CD14-positive monocyte (primary cell): ENCODE measurements around the gene ACTL7A. TPM values are rescaled to one million over a fixed set of nuclear protein-coding genes. Genes with fewer than 3 reads are reported as not detected.
"Not testable (repeated sequence)": the region's sequence is repeated elsewhere in the genome, so short reads cannot be mapped to it uniquely, and the experiment has no call there.

Experiments used
- DNase-seq, 3 donors: peaks; one replicate each; pipeline ENCODE4 v3.0.0-alpha.2; 2011 to 2022
- H2AFZ ChIP-seq: 2 replicates; pipeline ENCODE4 v1.6.0; 2012; ENCODE audit warnings: mild to moderate bottlenecking, low read depth, low read length, inconsistent platforms; ENCODE audit not compliant: insufficient read depth, poor library complexity, severe bottlenecking
- H3K27ac ChIP-seq, 2 donors: 1 replicate in 1 of 2; 2 replicates in 1 of 2; pipeline ENCODE4 v1.5.1; 2012 to 2013; ENCODE audit warnings: low read length in 2 of 2, control low read depth in 1 of 2, inconsistent platforms in 1 of 2, low read depth in 1 of 2, mild to moderate bottlenecking in 1 of 2
- H3K27me3 ChIP-seq, 2 donors: one replicate each; pipeline versions ENCODE4 v1.6.0 to v1.6.1; 2011 to 2013; ENCODE audit warnings: low read length in 2 of 2; ENCODE audit not compliant: control insufficient read depth in 2 of 2, insufficient read depth in 2 of 2
- H3K36me3 ChIP-seq, 2 donors: replicated peaks in 1 of 2; 1 replicate in 1 of 2; 2 replicates in 1 of 2; pipeline versions ENCODE4 v1.5.1 to v1.6.1; 2012 to 2013; ENCODE audit warnings: low read length in 2 of 2, control low read depth in 1 of 2, inconsistent platforms in 1 of 2, mild to moderate bottlenecking in 1 of 2; ENCODE audit not compliant: insufficient read depth in 2 of 2, control insufficient read depth in 1 of 2
- H3K4me1 ChIP-seq, 2 donors: 1 replicate in 1 of 2; 2 replicates in 1 of 2; pipeline versions ENCODE4 v1.5.1 to v1.6.1; 2012 to 2013; ENCODE audit warnings: low read length in 2 of 2, control low read depth in 1 of 2, inconsistent platforms in 1 of 2, mild to moderate bottlenecking in 1 of 2, moderate library complexity in 1 of 2; ENCODE audit not compliant: insufficient read depth in 2 of 2, control insufficient read depth in 1 of 2
- H3K4me2 ChIP-seq: replicated peaks from 2 replicates; pipeline ENCODE3; 2012; ENCODE audit warnings: low read length, moderate library complexity, mild to moderate bottlenecking; ENCODE audit not compliant: poor library complexity, severe bottlenecking; ENCODE audit errors: extremely low read depth
- H3K4me3 ChIP-seq, 3 experiments: fragments of 200-600 bp in 1 of 3; sonication (generic) in 1 of 3; replicated peaks in 1 of 3; 1 replicate in 2 of 3; 2 replicates in 1 of 3; pipeline ENCODE4 v1.5.1; 2011 to 2013; ENCODE audit warnings: low read length in 3 of 3, mild to moderate bottlenecking in 3 of 3, control low read depth in 2 of 3, low read depth in 2 of 3, inconsistent platforms in 1 of 3, moderate library complexity in 1 of 3
- H3K79me2 ChIP-seq: 2 replicates; pipeline ENCODE4 v1.6.0; 2012; ENCODE audit warnings: mild to moderate bottlenecking, control low read depth, inconsistent platforms, low read length, moderate library complexity; ENCODE audit not compliant: insufficient read depth
- H3K9ac ChIP-seq: 2 replicates; pipeline ENCODE4 v1.6.0; 2017; ENCODE audit warnings: low read length, mild to moderate bottlenecking; ENCODE audit not compliant: insufficient read depth, poor library complexity, severe bottlenecking
- H3K9me3 ChIP-seq, 2 donors: replicated peaks in 1 of 2; 1 replicate in 1 of 2; 2 replicates in 1 of 2; pipeline versions ENCODE4 v1.5.1 to v1.6.1; 2012 to 2013; ENCODE audit warnings: low read length in 2 of 2, control low read depth in 1 of 2; ENCODE audit not compliant: control insufficient read depth in 1 of 2, insufficient read depth in 1 of 2
- H4K20me1 ChIP-seq: 2 replicates; pipeline ENCODE4 v1.6.0; 2012; ENCODE audit warnings: mild to moderate bottlenecking, low read length, control low read depth, moderate library complexity; ENCODE audit not compliant: insufficient read depth
- H3K27ac Mint-ChIP-seq, 7 donors: one replicate each; pipeline ENCODE4 v1.8.0; 2020; ENCODE audit warnings: mild to moderate bottlenecking in 7 of 7, mixed read lengths in 7 of 7, moderate library complexity in 6 of 7, inconsistent platforms in 2 of 7
- H3K27me3 Mint-ChIP-seq, 3 donors: one replicate each; pipeline ENCODE4 v1.8.0; 2021 to 2022; ENCODE audit warnings: low read depth in 3 of 3, mild to moderate bottlenecking in 3 of 3, mixed read lengths in 3 of 3, moderate library complexity in 3 of 3, inconsistent platforms in 1 of 3
- H3K36me3 Mint-ChIP-seq, 2 donors: one replicate each; pipeline ENCODE4 v1.8.0; 2020; ENCODE audit warnings: mixed read lengths in 2 of 2, inconsistent platforms in 1 of 2, mild to moderate bottlenecking in 1 of 2
- H3K4me1 Mint-ChIP-seq: one replicate; pipeline ENCODE4 v1.8.0; 2020; ENCODE audit warnings: mild to moderate bottlenecking, mixed read lengths
- H3K4me3 Mint-ChIP-seq, 2 donors: one replicate each; pipeline ENCODE4 v1.8.0; 2020; ENCODE audit warnings: mild to moderate bottlenecking in 2 of 2, mixed read lengths in 2 of 2, moderate library complexity in 1 of 2
- H3K9me3 Mint-ChIP-seq, 7 donors: one replicate each; pipeline ENCODE4 v1.8.0; 2020 to 2022; ENCODE audit warnings: mixed read lengths in 7 of 7, mild to moderate bottlenecking in 6 of 7, moderate library complexity in 6 of 7, inconsistent platforms in 2 of 7
- WGBS: methylation state at CpG from one replicate; pipeline ENCODE4 v1.1.5; 2013; ENCODE audit warnings: missing lambda C conversion rate; ENCODE audit not compliant: insufficient coverage; 5-methylcytosine and 5-hydroxymethylcytosine counted together
- intact Hi-C, 2 donors: fragments of 100-400 bp; cut with micrococcal nuclease; formaldehyde crosslinking; loops; one replicate each; pipeline versions ENCODE4 v1.15.0 to v1.15.1; 2023
- polyA plus RNA-seq, 3 donors: library from polyadenylated mRNA; depleted of rRNA in 1 of 3; unstranded in 2 of 3; stranded (reverse) in 1 of 3; fragments of 300-500 nt in 2 of 3; fragments of >200 nt in 1 of 3; fragmentation: Illumina TruSeq in 2 of 3; gene quantifications; 1 replicate in 2 of 3; 2 replicates in 1 of 3; pipeline ENCODE4 v1.2.3, GENCODE V29; 2012 to 2021
- TF ChIP-seq, protein P1 (sequence below): fragments of 200-600 bp; IDR thresholded peaks from one replicate; pipeline ENCODE4 v1.8.0; 2022; ENCODE audit warnings: antibody characterized with exemption, mild to moderate bottlenecking

The ACTL7A gene
- polyA plus RNA-seq, 3 donors: not detected

DNA sequence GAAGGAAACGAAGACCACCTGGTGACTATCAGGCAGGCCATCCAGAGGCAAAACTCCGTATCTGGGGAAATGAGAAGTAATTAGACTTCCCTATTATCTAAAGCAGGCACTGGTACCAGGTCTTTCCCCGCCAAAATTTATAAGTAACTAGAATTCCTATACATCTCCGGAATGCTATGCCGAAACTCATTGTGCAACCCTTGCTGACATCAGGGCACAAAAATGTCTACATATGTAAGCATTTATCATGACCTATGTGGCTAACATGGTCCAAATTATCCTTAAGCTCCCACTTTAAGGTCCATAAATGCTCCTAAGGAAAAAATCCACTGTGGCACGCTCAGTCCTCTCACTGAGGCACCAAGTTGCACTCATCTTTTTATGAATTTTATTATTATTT is 24.0 kb upstream of the ACTL7A start:
- Histone ChIP-seq H3K4me3 (no peak overlapping the region), H4K20me1 (no peaks in the 10 kb centered on the region), H3K9me3 (no peaks in the 10 kb centered on the region), H3K79me2 (no peaks in the 10 kb centered on the region), H3K27ac (no peak overlapping the region), H3K9ac (no peak overlapping the region), H3K4me1 (peaks cover 34 to 44% of the 10 kb centered on the region in 2 donors), H2AFZ (no peak overlapping the region), H3K27me3 (no peaks in the 10 kb centered on the region), H3K4me2 (no peak overlapping the region), H3K36me3 (no peaks in the 10 kb centered on the region)
- Mint-ChIP-seq H3K9me3 (peaks cover 0 to 4% (median 0%) of the 10 kb centered on the region in 7 donors), H3K36me3 (no peaks in the 10 kb centered on the region), H3K4me3 (no peak overlapping the region), H3K27ac (no peak overlapping the region), H3K27me3 (peaks cover 0 to 3% (median 1%) of the 10 kb centered on the region in 3 donors), H3K4me1 (peaks cover 36% of the 10 kb centered on the region)
- no peak for DNase-seq
- intact Hi-C loops: no loop called here
- 95% methylated on average over 2 of the region's 6 CpGs for WGBS
- TF ChIP-seq, protein P1, sequence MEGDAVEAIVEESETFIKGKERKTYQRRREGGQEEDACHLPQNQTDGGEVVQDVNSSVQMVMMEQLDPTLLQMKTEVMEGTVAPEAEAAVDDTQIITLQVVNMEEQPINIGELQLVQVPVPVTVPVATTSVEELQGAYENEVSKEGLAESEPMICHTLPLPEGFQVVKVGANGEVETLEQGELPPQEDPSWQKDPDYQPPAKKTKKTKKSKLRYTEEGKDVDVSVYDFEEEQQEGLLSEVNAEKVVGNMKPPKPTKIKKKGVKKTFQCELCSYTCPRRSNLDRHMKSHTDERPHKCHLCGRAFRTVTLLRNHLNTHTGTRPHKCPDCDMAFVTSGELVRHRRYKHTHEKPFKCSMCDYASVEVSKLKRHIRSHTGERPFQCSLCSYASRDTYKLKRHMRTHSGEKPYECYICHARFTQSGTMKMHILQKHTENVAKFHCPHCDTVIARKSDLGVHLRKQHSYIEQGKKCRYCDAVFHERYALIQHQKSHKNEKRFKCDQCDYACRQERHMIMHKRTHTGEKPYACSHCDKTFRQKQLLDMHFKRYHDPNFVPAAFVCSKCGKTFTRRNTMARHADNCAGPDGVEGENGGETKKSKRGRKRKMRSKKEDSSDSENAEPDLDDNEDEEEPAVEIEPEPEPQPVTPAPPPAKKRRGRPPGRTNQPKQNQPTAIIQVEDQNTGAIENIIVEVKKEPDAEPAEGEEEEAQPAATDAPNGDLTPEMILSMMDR: no peak

DNA sequence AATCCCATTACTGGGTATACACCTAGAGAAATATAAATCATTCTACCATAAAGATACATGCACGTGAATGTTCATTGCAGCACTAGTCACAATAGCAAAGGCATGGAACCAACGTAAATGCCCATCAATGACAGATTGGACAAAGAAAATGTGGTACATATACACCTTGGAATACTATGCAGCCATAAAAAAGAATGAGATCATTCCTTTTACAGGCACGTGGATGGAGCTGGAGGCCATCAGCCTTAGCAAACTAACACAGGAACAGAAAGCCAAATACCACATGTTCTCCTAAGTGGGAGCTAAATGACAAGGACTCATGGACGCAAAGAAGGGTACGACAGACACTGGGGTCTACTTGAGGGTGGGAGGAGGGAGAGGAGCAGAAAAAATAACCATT is 22.5 kb upstream of the ACTL7A start:
- H3K27me3 ChIP-seq, H3K9me3 Mint-ChIP-seq, H3K79me2 ChIP-seq, DNase-seq, H4K20me1 ChIP-seq, H3K27ac ChIP-seq, intact Hi-C loops, H3K36me3 ChIP-seq, H3K9ac ChIP-seq, H2AFZ ChIP-seq, H3K36me3 Mint-ChIP-seq, H3K9me3 ChIP-seq, H3K4me3 ChIP-seq, H3K4me2 ChIP-seq, H3K4me3 Mint-ChIP-seq, H3K27me3 Mint-ChIP-seq, H3K27ac Mint-ChIP-seq: not testable (repeated sequence)
- WGBS: no CpG with 5 or more reads among the region's 5 CpGs
- peaks cover 43% of the 10 kb centered on the region for H3K4me1 Mint-ChIP-seq
- H3K4me1 ChIP-seq: peaks cover 36 to 53% of the 10 kb centered on the region in 2 donors
